ENCODE results near the gene RFC4. TPM values are rescaled to one million over a fixed set of nuclear protein-coding genes. Genes with fewer than 3 reads are reported as not detected.
A peak's percentile ranks its signal among the peaks of the same experiment; 100 is the strongest.

RFC4 gene
- total and polyA plus RNA-seq, 8 donors = 3.2 to 121 (median 25.2) TPM; not detected in 1

DNA sequence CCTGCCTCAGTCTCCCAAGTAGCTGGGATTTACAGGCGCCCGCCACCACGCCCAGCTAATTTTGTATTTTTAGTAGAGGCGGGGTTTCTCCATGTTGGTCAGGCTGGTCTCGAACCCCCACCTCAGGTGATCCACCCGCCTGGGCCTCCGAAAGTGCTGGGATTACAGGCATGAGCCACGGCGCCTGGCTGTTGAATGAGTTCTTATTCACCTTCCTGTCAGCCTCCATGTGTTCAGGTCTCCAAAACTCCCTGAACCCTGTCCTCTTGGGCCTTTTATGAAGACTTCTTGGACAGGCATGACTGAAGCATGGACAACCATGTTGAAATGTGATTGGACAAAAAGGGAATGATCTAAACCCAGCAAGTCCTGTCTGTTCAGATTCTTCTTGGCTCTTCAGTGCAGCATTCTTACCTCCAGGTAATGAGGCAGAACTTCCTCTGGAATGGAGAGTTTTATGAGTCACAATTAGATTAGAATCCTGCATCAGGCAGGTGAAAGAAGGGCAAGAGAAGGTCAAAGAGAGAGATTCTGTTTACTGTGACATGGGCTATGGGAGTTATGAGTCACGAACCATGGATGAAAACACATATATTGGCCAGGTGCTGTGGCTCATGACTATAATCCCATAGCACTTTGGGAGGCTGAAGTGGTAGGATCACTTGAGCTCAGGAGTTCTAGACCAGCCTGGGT, 46.0 kb downstream of the RFC4 start:
- 89 to 95% (median 92%) methylated on average over 10 of the region's 10 CpGs for WGBS, 5 donors
- DNase-seq = no peak

DNA sequence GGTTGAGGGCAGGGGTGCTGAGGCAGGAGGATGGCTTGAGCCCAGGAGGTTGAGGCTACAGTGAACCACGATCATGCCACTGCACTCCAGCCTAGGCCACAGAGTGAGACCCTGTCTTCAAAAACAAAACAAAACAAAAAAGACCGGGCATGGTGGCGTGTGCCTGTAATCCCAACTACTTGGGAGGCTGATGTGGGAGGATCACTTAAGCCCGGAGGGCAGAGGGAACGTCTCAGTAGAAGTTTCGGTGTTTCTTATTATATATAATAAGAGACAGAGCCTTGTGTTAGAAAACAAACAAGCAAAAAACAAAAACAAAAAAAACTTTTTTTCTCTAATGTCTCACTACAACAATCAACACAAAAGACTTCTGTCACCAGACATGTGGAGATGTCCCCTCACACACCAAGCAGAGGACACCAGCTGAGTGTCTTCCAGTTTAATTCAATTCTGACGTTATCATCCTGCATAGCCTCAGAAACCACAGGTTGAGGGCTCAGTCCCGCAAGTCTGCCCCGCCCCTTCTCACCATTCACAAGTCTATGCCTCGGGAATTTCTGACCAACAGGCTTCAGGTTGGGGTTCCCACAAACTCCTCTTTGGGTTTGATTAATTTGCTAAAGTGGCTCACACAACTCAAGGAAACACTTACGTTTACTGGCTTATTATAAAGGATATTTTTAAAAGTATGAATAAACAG, 46.9 kb downstream of the RFC4 start:
- intact Hi-C loops (cut with DNase I; ENCODE audit: low total_unique reads) = no loop called here
- H3K4me3 ChIP-seq = no peak overlapping the region
- DNase-seq = no peak
- no peaks in the 10 kb centered on the region for H3K36me3 ChIP-seq
- no peak overlapping the region for H3K27ac ChIP-seq
- no peaks in the 10 kb centered on the region for H3K9me3 ChIP-seq
- H3K4me1 ChIP-seq = no peaks in the 10 kb centered on the region
- no peaks in the 10 kb centered on the region for H3K27me3 ChIP-seq
- TF ChIP-seq POLR2AphosphoS5 (IDR thresholded peaks at IDR 0.05) (no peak), EP300 (IDR thresholded peaks at IDR 0.05) (no peak), POLR2A (IDR thresholded peaks at IDR 0.05) (no peak)
- TF ChIP-seq, protein P1, sequence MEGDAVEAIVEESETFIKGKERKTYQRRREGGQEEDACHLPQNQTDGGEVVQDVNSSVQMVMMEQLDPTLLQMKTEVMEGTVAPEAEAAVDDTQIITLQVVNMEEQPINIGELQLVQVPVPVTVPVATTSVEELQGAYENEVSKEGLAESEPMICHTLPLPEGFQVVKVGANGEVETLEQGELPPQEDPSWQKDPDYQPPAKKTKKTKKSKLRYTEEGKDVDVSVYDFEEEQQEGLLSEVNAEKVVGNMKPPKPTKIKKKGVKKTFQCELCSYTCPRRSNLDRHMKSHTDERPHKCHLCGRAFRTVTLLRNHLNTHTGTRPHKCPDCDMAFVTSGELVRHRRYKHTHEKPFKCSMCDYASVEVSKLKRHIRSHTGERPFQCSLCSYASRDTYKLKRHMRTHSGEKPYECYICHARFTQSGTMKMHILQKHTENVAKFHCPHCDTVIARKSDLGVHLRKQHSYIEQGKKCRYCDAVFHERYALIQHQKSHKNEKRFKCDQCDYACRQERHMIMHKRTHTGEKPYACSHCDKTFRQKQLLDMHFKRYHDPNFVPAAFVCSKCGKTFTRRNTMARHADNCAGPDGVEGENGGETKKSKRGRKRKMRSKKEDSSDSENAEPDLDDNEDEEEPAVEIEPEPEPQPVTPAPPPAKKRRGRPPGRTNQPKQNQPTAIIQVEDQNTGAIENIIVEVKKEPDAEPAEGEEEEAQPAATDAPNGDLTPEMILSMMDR (IDR thresholded peaks at IDR 0.05) = no peak
- WGBS, 5 donors = 69 to 79% (median 75%) methylated on average over 11 of the region's 11 CpGs

More for the DNA sequence above, 46.0 kb downstream of the RFC4 start:
- Histone ChIP-seq H3K27me3 (no peaks in the 10 kb centered on the region), H3K36me3 (no peaks in the 10 kb centered on the region), H3K4me1 (no peaks in the 10 kb centered on the region), H3K4me3 (no peak overlapping the region), H3K27ac (peak overlapping the region in 1 of 5 donors; percentile 41), H3K9me3 (no peaks in the 10 kb centered on the region)
- intact Hi-C loops (cut with DNase I; ENCODE audit: low total_unique reads) = no loop called here
- TF ChIP-seq POLR2AphosphoS5 (IDR thresholded peaks at IDR 0.05) (peak in 2 of 3 donors; percentile 20 to 24), POLR2A (IDR thresholded peaks at IDR 0.05) (no peak)

DNA sequence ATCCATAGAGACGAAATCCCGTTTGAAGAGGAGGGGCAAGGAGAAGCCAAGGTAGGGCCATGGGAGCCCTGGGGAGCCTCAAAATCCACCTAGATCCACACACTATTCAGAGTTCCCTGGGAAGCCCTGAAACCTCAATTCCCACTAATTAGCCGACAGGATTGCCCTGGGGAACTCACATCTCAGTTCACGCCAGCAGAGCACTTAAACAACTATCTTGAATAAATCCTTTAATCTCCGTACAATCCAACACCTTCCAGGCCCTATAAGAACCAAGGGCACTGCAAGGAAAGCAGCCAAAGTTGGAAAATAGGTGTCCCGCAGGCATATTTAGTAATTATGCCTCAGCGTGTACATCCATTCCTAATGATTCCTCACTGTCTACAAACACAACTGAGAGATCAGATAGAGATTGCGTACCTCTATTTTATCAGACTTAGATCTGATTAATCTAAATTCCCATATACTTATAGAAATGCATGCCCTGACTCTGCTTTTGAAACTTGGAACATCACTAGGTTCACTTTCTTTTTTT, 48.5 kb downstream of the RFC4 start:
- Histone ChIP-seq H3K27ac (no peak overlapping the region), H3K4me1 (peaks cover 0 to 7% (median 0%) of the 10 kb centered on the region in 4 donors), H3K9me3 (no peaks in the 10 kb centered on the region), H3K4me3 (no peak overlapping the region), H3K27me3 (no peaks in the 10 kb centered on the region), H3K36me3 (no peaks in the 10 kb centered on the region)
- no peak for TF ChIP-seq POLR2AphosphoS5 (IDR thresholded peaks at IDR 0.05)
- no peak for TF ChIP-seq EP300 (IDR thresholded peaks at IDR 0.05)
- TF ChIP-seq, protein P1 (IDR thresholded peaks at IDR 0.05) = no peak
- no peak for TF ChIP-seq POLR2A (IDR thresholded peaks at IDR 0.05)
- intact Hi-C loops (cut with DNase I; ENCODE audit: low total_unique reads) = no loop called here
- WGBS, 5 donors = 60 to 81% (median 74%) methylated on average over 8 of the region's 8 CpGs
- DNase-seq = no peak

DNA sequence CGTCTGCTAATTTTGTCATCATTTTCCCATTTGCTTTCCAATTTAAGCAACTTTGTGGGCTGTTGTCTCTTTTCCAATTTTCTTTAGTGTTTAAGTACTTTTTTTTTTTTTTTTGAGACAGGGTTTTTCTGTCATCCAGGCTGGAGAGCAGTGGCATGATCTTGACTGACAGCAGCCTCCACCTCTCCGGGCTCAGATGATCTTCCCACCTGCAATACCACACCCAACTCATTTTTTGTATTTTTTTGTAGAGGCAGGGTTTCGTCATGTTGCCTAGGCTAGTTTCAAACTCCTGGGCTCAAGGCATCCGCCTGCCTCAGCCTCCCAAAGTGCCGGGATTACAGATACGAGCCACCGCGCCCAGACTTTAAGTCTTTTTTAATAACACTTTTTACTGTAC, 49.1 kb downstream of the RFC4 start:
- Histone ChIP-seq H3K36me3 (no peaks in the 10 kb centered on the region), H3K4me1 (peaks cover 0 to 13% (median 0%) of the 10 kb centered on the region in 4 donors), H3K4me3 (no peak overlapping the region), H3K9me3 (no peaks in the 10 kb centered on the region), H3K27me3 (no peaks in the 10 kb centered on the region), H3K27ac (no peak overlapping the region)
- DNase-seq = no peak
- no peak for TF ChIP-seq EP300 (IDR thresholded peaks at IDR 0.05)
- 83 to 94% (median 91%) methylated on average over 8 of the region's 8 CpGs for WGBS, 5 donors
- intact Hi-C loops (cut with DNase I; ENCODE audit: low total_unique reads) = no loop called here

DNA sequence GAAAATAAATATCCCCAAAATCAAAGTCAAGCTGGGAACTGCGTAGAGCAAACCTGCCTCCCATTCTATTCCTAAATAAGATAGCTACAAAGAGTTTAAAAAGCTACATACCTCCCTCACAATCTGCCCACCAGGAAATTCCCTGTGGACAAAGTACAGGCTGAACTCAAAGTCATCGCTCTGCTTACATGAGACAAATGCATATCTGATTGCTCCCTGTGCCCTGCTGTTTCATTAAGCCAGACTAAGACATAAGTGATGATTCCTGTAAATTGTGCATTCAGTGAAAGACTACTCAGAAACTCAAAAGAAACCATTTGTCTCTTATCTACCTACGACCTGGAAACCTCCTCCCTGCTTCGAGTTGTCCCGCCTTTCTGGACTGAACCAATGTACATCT, 51.4 kb downstream of the RFC4 start:
- WGBS, 5 donors = 77 to 86% (median 78%) methylated on average over 5 of the region's 5 CpGs

More for the DNA sequence above, 51.4 kb downstream of the RFC4 start:
- Histone ChIP-seq H3K36me3 (no peaks in the 10 kb centered on the region), H3K27ac (no peak overlapping the region), H3K27me3 (no peaks in the 10 kb centered on the region), H3K9me3 (no peaks in the 10 kb centered on the region), H3K4me1 (peaks cover 0 to 15% (median 0%) of the 10 kb centered on the region in 4 donors), H3K4me3 (no peak overlapping the region)
- TF ChIP-seq POLR2AphosphoS5 (IDR thresholded peaks at IDR 0.05) = no peak
- TF ChIP-seq EP300 (IDR thresholded peaks at IDR 0.05) = no peak
- no peak for TF ChIP-seq POLR2A (IDR thresholded peaks at IDR 0.05)
- TF ChIP-seq, protein P1 (IDR thresholded peaks at IDR 0.05) = no peak
- peak in 1 of 2 donors; percentile 40 for DNase-seq
- intact Hi-C loops (cut with DNase I; ENCODE audit: low total_unique reads) = no loop called here

Measured in stomach (tissue), 9 donors.